Fibroblast of gingiva (primary cell): Measurements from ENCODE around the gene SNTG2.

Source experiments
- DNase-seq: peaks from one replicate; pipeline ENCODE4 v3.0.0-alpha.2; 2011; ENCODE audit warnings: low read depth

Gene SNTG2

DNA sequence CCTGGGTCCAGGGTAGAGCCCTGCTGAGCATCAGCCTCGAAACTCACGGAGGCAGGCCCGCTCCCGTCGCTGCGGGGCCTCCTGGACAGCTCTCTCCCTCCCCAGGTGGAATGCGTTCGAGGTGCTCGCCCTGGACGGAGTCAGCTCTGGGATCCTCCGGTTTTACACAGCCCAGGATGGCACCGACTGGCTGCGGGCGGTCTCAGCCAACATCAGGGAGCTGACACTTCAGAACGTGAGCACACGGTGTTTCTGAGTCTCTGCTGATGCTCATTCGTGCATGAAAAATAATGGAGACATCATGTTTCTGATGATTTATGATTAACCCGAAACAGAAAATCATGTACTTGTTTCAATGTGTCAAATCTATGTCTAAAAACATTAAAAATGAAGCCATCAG, 287.1 kb downstream of the SNTG2 start:
- DNase-seq, result no peak

DNA sequence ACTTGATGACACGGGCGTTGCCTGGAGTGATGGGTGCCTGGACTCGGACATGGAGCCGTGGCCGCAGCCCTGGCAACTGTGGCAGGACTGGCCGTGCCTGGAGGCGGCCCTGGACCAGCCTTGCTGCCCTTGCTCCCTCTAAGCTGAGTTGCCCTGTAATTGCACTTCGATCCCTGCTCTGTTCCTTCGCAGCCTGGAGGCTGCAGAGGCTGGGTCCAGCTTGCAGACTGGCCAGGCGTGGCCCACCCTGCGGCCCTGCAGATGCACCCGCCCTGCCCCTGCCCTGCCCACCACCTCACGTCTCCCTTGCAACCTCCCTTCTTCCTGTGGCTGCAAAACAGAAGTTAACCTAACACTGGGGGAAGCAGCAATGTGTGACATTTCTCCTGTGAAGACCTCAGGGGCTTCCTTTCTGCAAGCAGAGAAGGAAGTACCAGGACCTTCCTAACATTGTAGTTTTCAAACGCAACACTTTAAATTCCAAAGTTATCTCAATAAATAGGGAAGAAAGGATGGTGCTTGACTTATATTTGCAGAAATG, 288.0 kb downstream of the SNTG2 start:
- no peak for DNase-seq

DNA sequence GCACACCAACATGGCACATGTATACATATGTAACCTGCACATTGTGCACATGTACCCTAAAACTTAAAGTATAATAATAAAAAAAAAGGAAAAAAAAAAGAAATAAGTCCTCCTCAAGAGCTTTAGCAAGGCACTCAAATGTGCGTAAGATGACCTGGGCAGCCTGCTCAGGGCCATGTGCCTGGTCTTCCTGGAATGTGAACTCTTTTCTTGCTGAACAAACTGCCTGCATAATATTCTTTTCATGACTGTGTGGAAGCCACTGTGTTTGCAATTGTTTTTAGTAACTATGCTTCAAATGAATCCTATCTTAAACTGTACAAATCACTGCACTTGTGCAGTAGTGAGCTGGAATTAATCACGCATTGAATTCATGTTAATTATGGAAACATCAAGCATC, 294.5 kb downstream of the SNTG2 start:
- no peak for DNase-seq

DNA sequence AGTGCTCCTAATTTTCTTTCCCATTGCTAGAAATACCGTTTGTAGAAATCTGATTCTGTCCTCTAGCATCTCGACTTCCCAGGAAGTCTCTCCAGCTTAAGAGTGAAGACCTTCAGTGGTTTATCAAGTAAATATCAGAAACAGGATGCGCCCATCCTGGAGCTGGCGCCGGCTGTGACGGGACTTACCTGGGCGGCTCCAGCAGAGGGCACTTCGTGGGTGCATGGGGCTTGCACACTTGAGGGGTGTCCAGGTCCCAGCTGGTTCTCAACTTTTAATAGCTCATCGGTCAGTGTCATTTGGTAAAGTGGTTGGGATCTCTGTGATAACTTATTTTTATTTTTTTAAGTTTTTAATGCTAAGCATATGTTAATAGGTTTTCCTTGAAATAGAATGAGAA, 295.6 kb downstream of the SNTG2 start:
- DNase-seq, result no peak

DNA sequence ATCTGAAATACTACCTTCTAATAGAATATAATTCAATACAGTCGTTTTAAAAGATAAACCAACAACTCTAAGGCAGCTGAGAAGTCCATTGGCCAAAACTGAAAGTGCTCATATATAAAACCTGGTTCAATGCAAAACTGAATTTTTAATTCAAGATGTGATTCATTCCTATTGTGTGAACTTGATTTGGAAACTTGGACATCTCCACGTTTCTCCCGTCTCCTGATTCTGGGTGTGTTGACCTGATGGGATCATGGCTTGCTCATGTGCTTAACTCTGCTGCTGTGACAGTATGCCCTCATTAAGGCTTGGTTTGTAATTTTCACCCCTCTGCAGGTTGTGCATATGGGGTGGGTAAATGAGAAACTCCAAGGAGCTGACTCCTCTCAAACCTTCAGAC, 296.3 kb downstream of the SNTG2 start:
- no peak for DNase-seq

DNA sequence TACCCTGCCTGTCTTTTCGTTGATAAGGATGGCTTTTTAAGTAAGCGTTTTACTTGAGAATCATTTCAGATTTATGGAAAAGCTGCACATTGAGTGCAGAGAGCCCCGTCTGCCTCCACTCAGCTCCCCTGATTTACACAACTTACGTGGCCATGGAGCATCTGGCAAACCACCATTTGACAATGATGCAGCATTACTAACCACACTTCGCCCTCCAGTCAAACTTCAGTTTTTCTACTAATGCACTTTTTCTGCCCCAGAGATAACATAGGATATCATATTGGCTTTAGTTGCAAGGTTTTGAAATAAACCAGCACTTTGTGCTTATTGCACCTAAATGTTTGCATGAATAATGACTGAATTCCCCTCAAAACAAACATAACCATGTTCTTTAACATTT, 297.5 kb downstream of the SNTG2 start:
- no peak for DNase-seq

DNA sequence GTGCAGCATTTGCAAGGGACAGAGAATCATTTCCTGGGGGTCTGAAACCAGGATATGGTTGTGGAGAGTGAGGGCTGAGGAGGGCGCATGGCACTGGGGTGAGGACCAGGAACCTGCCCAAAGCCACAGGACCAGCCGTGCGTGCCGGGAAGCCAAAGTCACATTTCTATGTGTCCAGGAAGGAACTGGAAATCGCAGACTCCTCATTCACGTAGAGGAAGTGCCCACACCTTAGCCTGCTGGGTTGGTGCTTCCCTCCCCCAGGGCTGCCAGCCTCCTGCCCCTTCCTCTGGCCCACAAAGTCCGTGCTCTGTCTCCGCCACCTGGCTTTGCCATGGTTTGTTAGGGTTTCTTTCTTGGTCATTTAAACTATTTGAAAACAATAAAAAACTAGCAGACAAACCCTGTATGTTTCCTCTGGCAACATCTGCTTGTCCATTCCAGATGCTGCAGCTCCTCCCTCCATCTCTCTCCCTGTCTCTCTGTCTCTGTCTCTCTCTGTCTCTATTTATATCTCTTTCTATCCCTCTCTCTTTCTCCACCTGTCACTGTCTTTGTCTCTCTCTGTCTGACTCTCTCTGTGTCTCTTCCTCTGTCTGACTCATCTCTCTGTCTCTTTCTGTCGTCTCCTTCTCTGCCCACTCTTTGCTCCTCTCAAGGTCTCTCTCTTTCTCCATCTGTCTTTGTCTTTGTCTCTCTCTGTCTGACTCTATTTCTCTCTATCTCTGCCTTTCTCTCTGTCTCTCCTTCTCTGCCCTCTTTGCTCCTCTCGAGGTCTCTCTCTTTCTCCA, 299.4 kb downstream of the SNTG2 start:
- no peak for DNase-seq

DNA sequence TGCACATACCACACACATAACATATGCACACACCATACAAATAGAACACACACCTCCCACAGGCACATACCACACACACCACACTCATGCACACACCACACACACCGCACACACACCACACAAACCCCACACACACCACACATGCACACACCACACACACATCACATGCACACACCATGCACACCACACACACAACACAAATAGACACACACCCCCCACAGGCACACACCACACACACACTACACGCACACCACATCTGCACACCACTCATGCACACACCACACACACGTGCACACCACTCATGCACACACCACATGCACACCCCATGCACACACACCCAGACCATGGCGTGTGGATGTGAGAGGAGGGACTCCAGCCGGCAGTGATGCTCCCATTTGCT, 300.9 kb downstream of the SNTG2 start:
- no peak for DNase-seq

DNA sequence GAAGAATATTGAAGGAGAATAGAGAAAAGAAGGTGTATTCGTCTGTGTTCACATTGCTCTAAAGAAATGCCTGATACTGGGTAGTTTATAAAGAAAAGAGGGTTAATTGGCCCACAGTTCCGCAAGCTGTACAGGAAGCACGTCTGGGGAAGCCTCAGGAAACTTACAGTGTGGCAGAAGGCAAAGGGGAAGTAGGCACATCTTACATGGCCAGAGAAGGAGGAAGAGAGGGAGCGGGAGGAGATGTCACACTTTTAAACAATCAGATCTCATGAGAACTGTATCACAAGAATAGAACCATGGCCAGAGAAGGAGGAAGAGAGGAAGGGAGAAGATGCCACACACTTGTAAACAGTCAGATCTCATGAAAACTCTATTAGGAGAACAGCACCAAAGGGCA, 303.0 kb downstream of the SNTG2 start:
- no peak for DNase-seq

DNA sequence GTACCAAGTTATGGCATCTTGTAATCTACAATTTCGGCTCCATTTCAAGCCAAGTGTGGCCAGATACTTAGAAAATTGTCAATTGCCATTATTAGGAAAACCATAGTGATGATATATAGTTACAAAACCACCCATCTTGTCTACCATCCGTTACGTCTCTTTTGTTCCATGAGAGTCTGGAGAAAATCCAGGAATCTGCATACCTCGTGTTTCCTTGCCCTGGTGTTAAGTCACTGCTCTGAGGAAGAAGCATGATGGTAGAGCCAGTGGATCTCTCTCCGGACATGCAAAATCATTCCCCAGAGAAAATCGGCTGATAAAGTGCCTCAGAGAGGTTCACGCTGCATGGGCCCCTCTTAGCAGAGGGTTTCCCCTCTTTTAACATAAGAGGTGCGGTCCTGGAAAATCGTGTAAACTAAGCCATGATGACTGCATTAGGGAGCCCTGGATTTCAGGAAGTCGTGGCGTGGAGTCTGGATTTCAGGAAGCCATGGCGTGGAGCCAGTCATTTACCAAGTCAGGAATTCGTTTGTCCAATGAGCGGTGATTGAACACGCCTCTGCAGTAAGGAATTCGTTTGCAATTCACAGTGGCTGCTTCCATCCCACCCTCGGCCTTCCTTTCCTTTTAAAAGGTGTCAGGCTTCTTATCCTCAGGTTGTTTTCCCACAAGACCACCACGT, 304.2 kb downstream of the SNTG2 start:
- DNase-seq, result no peak

DNA sequence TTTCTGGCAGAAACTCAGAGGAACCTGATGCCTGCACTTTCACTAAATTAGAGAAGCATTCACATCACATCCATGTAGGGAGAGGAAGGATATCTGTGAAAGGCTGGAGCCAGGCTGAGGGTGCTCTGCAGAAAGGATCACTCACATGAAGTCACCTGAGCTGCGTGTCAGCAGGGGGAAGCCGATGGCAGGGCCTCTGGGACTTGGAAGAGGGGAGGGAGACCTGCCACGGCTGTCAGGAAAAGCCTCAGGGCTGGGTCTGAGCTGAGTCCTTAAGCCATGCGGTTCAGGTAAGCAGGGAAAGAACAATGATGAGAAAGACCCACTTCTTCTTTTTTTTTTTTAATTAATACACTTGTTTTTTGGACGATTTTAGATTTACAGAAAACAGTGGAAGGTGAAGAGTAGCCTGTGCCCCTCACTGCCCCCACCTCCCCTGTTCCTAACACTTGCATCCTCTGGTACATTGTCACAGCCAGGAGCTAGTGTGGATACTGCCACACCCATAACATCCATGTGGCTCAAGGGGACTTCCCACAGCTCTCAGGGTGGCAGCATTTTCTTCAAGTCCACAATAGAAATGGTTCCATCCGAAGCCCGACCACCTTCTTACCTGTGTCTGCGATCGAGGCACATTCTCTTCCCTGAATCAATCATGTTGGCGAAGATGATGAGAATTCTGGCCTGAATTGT, 306.1 kb downstream of the SNTG2 start:
- no peak for DNase-seq

DNA sequence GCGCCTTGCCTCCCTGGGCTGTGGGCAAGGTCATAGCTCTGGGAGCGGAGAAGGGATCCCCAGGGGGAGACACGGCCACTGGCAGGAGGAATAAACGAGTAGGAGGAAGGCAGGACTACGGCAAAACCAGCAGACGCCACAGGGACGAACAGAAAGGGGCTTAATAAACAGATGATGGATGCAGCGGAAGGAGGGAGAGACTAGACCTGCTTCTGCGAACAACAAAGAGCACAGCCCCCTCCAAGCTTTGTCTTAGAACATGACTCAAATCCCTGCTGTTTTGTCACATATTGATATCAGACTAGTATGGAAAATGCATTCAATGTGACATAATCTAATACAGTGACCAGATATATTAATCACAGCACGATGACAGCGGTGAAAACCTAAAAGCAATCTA, 306.7 kb downstream of the SNTG2 start:
- DNase-seq, result no peak

DNA sequence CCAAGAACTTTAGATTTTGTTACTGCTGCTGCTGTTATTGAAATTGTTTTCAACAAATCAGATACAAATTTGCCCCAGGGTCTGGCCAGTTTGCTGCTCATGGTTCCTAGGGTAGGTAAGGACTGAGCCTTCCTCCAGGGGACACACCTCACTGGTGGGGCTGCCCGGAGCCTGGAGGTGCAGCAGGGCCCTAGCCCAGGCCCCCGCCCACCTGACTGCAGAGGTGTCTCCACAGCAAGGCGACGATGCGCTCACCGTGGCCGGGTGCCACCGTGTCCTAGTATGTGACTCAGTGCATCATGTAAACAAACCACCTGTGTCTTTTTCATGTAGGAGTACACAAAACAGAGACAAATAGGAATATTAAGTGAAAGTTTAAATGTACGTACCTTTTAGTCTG, 309.1 kb downstream of the SNTG2 start:
- no peak for DNase-seq

DNA sequence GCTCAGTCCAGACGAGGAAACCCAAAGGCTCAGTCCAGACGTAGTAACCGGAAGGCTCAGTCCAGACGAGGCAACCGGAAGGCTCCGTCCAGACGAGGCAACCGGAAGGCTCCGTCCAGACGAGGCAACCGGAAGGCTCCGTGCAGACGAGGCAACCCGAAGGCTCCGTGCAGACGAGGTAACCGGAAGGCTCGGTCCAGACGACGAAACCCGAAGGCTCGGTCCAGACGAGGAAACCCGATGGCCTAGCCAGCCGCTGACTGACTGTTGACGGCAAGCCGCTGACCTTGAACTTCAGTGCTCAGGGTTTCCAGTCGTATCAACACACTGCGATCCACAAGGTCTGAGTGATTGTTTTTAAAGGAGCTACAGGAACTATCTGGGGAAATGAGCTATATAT, 312.0 kb downstream of the SNTG2 start:
- no peak for DNase-seq

DNA sequence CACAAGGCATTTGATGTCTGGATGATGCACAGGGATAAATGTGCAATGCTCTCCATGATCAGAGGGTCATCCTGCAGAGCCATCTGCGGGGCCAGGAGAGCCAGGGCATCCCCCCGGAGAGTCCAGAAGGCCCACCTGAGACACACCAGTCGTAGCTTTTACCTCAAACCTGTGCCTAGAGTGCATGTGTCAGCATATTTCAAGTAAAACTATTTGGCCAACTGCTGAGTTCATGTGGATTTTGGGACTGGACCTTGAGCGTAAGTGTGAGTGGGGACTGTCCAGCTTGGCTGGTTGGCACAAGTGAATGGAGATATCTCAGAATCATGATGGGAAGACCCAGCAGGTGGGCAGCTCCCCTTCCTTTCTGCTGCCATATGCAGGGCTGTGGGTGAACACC, 314.8 kb downstream of the SNTG2 start:
- DNase-seq, result no peak

DNA sequence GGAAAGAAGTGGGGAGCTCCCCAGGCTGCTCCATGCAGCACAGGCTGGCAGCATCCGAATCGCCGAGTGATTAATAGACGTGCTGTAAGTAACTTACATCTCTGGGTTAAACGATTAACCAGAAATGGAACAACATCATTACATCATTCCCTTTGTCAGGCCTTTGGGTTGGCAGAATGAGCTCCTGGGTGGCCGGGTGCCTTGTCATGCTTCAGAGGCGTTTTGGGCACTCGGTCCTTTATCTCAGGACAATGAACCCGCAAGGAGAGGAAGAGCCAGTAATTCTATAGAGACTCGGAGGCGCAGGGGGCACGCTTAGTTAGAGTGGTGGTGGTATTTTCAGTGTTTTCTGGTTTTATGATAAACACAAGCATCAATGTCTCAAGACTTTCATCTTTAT, 315.7 kb downstream of the SNTG2 start:
- DNase-seq, result no peak

DNA sequence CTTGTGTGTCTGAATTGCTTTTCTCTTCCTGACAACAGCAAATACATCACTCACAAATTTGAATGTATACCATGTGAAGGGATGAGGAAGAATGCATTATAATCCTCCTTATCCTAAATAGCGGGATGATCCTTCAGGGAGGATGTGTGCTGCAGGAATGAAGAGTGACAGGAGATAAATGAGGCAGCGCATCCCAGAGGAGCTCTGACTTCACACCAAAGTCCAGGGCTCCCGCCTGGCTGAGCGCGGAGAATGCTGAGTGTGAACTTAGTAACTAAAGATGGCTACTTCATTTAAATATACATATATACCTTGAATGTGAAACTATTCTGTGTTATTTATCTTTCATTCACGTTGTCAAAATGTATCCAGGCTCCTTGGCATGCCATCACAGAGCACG, 317.4 kb downstream of the SNTG2 start:
- DNase-seq, result no peak

DNA sequence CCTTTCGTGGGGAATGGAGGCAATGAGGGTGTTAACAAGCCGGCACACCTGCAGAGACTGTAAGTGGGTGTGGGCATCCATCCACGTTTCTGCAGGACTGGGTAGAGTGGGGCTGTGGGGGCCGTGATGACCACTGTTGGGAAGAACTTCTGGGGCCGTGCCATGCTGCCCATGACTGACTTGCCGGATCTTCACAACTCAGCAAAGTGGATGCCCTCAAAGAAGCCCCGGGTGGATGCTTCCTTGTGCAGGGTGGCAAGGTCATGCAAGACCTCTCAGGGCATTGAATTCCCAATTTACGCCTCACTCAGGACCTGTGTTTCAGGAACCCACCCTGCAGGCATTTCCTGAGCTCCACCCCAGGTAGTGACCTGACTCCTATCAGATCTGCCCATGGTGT, 319.2 kb downstream of the SNTG2 start:
- no peak for DNase-seq

DNA sequence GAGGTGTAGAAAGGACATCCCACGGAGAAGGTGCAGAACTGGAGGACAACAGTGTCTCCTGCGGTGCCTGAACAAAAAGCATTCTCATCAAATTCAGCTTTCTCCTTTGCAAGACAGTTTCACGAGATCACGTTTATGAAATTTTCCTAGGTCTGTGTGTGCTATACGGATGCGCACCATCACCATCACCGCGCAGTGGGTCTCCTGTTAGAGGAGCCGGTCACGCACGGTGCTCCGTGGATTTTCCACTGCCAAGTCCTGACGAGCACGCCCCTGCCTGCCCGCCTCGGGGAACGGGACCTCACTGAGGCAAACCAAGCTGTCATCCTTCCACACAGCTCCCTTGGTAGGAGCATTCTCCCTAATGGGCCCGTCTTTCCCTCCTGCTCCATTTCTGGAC, 322.2 kb downstream of the SNTG2 start:
- DNase-seq, result no peak

DNA sequence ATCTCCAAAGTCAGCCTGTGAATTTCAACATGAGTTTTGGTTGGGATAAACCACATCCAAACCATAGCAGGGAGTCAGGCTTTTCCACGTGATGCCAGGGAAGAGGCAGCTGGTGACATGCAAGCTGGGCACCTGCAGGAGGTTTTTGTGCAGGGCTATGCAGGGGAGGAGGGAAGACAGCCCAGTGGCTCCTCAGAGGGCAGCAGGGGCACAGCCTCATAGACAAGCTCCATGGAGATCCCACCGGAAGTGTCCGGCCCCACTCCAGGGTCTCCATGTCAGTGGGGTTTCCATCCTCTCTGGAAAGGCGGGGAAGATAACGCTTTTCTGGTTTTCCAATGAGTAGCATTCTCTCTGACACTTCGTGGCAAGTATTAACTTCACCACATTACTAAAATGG, 327.0 kb downstream of the SNTG2 start:
- no peak for DNase-seq

DNA sequence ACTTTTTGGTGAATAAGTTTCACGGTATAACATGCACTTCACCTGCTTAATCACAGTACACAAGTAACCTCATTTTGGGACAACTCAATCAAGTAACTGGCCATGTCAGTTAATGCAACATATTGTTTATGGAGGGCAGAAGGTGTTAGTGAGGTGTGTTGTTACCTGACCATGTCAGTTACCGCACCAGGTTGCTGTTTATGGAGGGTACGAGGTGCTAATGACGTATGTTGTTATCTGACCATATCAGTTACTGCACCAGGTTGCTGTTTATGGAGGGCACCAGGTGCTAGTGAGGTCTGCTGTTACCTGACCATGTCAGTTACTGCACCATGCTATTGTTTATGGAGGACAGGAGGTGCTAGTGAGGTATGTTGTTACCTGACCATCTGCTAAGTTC, 327.5 kb downstream of the SNTG2 start:
- DNase-seq, result no peak

DNA sequence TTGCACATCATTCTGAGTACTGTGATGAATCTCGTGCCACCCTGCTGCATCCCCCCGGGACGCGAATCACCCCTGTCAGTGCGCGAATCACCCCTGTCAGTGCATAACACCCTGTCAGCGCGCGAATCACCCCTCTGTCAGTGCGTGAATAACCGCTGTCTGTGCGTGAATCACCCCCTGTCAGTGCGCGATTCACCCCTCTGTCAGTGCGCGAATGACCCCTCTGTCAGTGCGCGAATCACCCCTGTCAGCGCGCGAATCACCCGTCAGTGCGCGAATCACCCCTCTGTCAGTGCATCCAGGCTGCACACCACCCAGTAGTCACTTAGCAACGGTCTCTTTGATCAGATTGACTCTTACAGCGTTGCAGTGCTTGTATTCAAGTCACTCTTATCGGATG, 328.2 kb downstream of the SNTG2 start:
- no peak for DNase-seq

DNA sequence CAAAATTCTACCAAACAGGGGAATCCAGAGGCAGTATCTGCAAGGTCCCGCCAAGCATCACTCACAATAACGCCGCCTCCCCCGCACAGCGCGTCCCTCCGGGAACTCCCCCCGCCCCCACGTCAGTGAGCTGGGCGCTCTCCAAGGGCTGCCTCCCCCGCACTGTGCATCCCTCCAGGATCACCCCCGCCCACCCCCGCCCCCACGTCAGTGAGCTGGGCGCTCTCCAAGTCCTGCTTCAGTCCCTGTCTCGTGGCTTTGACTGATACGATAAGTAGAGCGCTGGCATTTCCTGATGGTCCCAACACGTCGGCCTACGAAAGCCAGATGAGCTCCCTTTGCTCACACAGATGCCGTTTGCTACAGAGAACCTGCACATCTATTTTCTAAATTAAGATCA, 331.9 kb downstream of the SNTG2 start:
- DNase-seq, result no peak
